GM12872 (cell line): ENCODE results near the gene CUL9.

Experiments used
- TF ChIP-seq, protein P1 (sequence below): IDR thresholded peaks from 3 replicates; pipeline ENCODE4 v1.5.1; 2011; ENCODE audit warnings: low read depth, mild to moderate bottlenecking, low read length, moderate library complexity; ENCODE audit not compliant: insufficient read depth

CUL9 gene

DNA sequence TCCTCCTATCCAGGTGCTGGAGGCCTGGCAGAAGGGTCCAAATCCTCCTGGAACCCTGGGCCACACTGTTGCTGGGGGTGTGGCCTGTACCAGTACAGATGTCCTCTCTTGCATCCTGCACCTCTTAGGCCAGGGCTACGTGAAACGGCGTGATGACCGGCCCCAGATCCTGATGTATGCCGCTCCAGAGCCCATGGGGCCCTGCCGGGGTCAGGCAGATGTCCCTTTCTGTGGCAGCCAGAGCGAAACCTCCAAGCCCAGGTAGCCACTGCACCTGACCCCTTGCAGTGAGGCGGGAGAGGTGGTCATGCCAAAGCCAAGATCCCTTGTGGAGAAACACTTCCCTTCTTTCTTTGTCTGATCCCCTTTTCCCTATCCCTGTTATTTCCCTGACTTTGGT is 33.1 kb downstream of the CUL9 start:
- TF ChIP-seq, protein P1, sequence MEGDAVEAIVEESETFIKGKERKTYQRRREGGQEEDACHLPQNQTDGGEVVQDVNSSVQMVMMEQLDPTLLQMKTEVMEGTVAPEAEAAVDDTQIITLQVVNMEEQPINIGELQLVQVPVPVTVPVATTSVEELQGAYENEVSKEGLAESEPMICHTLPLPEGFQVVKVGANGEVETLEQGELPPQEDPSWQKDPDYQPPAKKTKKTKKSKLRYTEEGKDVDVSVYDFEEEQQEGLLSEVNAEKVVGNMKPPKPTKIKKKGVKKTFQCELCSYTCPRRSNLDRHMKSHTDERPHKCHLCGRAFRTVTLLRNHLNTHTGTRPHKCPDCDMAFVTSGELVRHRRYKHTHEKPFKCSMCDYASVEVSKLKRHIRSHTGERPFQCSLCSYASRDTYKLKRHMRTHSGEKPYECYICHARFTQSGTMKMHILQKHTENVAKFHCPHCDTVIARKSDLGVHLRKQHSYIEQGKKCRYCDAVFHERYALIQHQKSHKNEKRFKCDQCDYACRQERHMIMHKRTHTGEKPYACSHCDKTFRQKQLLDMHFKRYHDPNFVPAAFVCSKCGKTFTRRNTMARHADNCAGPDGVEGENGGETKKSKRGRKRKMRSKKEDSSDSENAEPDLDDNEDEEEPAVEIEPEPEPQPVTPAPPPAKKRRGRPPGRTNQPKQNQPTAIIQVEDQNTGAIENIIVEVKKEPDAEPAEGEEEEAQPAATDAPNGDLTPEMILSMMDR = no peak

DNA sequence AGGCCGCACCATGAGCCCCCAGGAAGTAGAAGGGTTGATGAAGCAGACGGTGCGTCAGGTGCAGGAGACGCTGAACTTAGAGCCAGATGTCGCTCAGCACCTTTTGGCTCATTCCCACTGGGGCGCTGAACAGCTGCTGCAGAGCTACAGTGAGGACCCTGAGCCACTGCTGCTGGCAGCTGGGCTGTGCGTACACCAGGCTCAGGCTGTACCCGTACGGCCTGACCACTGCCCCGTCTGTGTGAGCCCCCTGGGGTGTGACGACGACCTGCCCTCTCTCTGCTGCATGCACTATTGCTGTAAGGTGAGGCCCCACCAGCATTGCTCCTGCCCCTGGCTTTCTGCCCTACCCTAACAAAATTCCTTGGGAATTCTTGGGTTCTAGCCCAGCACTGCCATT is 34.2 kb downstream of the CUL9 start:
- TF ChIP-seq, protein P1 = no peak

DNA sequence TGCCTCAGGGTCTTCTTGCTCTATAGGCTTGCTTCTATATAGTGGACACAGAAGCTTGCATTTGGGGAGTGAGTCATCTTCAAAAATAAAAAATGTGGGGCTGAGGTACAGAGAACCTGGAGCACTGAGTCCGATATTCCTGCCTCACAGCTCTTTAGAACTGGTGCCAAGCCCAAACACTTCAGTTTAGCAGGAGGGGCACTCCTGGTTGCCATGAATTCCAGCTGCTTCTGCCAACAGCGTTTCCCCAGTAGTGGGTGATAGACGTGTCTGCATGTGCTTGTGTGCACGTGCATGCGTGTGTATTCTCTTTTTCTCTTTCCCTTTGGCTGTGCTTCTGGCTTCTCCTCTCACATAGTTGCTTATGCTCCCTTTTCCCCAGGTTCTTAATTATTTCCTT is 35.4 kb downstream of the CUL9 start:
- TF ChIP-seq, protein P1 = no peak

DNA sequence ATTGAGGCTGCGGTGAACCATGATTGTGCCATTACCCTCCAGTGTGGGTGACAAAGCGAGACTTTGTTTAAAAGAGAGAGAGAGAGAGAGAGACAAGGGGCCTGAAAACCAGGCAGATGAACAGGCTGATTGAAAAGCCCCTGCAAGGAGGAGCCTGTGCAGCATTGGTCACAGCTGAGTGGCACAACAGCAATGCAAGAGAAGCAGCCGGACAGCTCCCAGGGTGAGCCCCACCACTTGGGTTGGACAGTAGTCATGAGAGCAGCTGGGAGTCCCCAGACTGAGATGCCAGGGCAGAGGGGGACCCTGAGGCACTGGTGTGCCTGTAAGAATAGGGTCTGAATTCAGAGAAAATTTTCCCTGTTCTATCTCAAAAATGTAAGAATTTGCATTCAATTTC is 37.1 kb downstream of the CUL9 start:
- TF ChIP-seq, protein P1 = no peak

DNA sequence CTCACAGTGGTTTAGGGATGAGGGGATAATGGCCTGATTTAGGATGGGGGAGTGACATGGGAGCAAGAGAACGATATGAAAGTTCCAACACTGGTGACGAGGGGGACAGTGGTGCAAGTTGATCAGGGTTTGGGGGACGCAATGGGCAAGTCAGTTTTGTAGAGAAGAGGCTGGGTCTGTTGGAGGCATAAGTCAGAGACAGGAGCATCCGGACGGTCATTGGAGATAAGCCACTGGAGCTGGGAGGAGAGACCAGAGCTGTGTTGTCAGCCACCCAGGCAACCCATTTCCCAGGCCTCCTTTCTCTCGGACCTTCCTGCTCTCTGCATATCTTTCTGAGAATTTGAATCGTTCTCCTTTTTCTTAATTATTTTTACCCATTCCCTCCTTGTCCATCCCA is 37.8 kb downstream of the CUL9 start:
- TF ChIP-seq, protein P1 = no peak

DNA sequence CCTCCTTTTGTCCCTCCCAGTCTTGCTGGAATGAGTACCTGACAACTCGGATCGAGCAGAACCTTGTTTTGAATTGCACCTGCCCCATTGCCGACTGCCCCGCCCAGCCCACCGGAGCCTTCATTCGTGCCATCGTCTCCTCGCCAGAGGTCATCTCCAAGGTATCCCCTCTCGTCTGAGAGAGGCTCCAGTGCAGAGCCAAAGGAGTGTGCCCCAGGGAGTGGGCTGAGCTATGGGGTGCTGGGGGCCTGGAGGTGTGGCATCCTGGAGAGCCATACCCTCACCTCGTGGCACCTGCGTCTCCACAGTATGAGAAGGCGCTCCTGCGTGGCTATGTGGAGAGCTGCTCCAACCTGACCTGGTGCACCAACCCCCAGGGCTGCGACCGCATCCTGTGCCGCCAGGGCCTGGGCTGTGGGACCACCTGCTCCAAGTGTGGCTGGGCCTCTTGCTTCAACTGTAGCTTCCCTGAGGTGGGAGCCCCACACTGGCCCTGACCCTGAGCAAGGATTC is 38.5 kb downstream of the CUL9 start:
- TF ChIP-seq, protein P1 = no peak

DNA sequence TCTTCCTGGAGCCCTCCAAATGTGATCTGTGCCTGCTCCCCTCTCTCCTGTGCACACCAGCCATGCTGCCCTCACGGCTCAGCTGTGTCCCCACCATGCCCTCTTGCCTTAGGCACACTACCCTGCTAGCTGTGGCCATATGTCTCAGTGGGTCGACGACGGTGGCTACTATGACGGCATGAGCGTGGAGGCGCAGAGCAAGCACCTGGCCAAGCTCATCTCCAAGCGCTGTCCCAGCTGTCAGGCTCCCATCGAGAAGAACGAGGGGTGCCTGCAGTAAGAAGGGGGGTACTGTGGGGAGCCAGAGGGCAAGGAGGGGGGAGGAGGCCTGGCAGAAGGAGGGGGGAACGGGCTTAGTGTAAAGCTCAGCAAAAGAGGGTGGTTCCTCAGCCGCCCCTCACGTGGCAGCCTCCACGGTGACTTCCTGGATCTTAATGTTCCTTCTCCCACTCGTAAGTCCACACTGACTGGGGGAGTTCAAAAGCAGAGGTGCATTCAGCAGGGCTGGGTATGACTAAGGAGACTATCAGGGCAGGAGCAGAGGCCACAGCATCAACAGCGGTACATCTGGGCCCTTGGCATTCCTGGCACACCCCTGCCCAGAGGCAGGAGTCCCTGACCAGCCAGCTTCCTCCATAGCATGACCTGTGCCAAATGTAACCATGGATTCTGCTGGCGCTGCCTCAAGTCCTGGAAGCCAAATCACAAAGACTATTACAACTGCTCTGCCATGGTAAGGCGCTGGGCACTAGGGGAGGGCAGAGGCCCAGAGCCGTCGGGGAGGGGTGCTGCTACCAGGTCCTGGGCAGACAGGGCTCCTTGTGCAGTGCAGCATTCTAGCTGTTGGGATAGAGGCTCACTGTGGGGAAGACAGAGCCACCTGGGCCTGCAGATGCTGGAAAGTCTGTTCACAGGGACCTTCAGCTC is 39.3 kb downstream of the CUL9 start:
- TF ChIP-seq, protein P1 = no peak
